ENCODE data around the gene FANCI.
"Not testable (repeated sequence)": the region's sequence is repeated elsewhere in the genome, so short reads cannot be mapped to it uniquely, and the experiment has no call there.

The FANCI gene

DNA sequence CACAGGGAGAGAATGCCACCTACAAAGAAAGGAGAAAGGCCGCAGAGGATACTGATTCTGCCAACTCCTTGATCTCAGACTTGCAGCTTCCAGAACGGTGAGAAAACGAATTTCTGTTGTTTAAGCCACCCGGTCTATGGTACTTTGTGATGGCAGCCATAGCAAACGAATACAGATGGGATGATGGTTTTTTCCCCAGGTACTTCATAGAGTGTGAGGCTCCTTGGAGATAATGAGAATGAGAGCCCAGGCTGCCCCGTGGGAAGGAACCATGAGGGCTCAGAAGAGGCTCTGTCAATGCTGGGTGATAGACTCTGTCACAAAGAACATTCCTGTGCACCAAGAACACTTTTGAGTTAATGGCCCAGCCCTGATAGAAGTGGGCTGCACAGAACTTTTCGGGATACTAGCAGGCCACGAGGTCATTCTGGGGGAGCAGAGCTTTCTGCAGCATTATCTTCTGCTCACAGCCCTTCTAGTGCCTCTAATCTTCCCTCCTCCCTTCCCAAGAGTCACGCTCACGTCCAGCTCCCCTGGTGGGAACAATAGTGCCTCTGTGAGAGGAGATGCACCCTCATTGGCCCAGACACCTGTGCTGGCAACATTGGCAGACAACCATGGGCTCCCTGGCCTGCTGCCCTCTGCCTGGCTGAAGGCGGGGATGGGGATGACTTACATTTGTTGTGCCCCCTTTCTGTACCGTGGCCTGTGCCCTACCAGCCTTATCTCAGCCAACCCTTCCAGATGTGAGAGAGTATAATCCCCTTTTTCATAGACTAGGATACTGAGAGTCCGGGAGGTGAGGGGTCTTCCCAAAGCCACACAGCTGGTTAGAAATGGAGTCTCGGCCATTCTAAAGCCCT lies 17.2 kb upstream of the FANCI start:
- DNase-seq: peak; percentile 63

DNA sequence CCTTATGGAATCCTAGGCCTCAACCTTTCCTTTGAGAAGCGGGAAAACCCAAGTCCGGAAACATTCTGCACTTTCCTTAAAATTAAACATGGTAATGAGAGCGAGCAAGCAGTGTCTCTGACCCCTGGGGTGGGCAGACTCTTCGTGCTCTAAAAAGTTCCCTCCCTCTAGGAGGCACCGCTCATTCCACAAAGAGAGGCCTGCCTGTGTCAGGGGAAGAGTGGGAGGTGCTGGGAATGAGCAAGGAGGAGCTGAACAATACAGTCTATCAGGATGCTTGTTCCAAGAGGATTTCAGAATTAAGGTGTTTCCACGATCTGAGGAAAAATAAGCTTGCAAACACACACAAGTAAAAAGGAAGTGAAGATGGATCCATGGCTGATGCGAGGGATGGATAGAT lies 16.4 kb upstream of the FANCI start:
- no peak for DNase-seq

DNA sequence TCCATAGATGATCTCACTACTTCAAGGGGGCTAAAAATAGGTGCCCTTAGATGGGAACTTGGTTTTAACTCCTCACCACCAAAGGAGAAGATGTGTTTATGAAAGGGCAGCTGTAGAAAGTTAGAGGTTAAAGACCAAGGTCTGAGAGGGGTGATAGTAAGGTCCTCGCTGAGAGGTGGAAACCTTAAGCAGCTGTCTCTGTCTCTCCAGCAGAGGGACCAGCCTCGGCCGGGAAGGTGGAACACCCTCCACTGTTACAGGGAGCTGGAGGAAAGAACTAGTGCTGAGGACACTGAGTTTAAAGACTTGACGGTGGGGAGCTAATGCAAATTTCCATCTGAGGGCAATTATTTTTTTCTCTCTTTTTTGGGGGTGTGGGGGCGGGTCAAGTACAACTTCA lies 13.5 kb upstream of the FANCI start:
- no peak for DNase-seq

DNA sequence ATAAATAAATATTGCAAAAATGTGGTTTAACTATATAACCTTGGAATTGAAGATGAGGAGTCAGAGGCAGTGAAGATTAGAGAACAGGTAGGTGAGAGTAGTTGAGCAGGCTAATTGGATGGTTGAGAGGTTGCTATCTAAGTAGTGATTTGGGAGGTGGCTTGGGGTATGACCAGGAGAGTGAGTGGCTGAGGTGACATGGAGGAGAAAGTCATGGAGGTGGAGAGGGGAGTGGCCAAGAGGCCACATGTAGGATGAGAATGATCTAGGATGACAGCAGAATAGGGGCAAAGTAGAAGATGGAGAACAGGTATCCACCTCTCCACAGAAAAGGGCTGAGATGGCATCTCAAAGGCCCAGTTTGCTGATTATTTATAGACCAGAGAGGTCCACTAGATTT lies 11.9 kb upstream of the FANCI start:
- DNase-seq: no peak

DNA sequence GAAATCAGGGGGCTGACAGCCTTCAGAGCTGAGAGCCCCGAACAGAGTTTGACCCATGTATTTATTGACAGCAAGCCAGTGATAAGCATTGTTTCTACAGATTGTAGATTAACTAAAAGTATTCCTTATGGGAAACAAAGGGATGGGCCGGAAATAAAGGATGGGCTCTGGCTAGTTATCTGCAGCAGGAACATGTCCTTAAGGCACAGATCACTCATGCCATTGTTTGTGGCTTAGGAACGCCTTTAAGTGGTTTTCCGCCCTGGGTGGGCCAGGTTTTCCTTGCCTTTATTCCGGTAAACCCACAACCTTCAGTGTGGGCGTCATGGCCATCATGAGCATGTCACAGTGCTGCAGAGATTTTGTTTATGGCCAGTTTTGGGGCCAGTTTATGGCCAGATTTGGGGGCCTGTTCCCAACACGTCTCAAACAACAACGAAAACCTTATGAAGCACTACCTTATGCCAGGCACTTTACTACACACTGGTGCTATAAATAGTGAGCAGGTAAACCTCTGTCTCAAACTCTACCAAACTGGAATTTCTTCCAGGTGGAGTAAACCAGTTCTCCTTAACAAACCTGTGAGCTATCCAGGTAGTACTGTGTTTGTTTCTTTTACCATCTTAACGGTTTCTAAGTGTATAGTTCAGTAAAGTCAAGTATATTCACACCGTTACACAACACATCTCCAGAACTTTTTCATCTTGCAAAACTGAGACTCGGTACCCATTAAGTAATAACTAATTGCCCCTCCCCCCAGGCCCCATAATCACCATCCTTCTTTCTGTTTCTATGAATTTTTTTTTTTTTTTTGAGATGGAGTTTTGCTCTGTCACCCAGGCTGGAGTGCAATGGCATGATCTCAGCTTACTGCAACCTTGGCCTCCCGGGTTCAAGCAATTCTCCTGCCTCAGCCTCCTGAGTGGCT lies 3.6 kb upstream of the FANCI start:
- DNase-seq: not testable (repeated sequence)

DNA sequence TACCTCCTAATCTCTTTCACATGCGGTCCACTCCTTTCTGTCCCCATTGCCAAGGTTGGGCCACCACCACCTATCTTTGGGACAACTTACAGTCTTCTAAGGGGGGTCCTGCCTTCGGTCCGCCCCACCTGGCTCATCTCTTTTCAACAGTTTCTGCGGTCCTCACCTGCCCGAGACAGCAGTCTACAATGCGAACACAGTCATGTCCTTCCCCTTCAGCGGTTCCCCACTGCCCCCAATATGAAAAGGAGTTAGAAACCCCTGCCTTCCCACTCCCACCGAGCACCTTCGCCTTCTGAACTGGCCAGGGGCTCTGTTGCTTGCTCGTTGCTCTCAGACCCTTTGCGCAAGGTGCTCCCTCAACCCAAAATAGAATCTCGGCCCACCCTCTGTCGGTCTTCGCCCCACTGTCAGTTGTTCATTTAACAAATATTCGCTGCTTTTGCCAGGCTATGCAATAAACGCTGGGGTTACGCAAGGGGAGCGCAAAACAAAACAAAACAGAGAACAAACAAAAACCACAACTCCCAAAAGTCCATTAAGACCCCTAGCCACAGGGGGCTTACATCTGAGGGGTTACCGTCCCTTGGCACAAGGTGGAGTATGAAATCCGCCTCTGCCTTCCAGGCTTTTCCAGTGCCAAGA lies 611 bp upstream of the FANCI start:
- no peak for DNase-seq

DNA sequence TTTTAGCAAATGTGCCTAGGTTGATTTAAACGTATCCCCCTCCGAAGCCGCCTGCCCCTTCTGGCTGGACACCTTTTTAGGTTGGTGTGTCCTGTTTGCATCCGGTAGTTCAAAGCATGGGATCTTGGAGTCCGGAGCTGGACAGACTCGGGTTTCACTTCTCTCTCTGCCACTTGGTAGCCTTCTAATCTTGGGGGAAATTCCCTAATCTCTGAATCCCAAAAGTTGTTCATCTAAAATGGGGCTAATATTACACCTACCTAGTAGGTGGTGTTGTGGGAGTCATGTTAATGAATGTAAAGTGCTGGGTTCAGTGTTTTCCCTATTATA lies 760 bp downstream of the FANCI start:
- DNase-seq: no peak

DNA sequence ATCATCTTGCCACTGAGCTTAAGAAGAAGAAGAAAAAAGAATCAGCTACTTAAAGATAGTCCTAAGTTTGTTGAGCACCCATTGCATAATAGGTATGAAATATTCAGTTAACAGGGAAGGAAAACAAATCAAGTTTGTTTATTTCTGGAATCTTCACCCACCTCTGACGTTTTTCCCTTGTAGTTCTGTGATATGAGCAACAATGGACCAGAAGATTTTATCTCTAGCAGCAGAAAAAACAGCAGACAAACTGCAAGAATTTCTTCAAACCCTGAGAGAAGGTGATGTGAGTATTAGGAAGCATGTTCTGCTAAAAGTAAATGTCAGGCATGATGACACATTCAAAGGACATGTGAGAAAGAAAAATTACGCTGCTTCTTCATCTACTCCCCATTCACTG lies 3.7 kb downstream of the FANCI start:
- no peak for DNase-seq

DNA sequence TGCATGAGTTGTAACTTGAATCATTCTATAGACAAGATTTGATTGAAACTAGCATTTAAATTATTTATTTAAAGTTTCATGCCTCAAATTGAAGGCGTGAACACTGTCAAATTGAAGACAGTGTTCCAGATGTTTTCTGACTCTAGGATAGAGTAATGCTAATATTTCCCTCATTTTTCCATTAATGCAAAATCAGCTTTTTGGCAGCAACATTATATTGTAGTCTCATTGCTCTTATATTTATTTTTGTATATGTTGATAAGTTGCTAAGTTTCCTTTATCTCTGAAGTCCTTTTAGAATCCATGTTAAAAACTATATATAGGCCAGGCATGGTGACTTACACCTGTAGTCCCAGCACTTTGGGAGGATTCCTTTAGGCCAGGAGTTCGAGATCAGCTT lies 4.8 kb downstream of the FANCI start:
- DNase-seq: no peak

DNA sequence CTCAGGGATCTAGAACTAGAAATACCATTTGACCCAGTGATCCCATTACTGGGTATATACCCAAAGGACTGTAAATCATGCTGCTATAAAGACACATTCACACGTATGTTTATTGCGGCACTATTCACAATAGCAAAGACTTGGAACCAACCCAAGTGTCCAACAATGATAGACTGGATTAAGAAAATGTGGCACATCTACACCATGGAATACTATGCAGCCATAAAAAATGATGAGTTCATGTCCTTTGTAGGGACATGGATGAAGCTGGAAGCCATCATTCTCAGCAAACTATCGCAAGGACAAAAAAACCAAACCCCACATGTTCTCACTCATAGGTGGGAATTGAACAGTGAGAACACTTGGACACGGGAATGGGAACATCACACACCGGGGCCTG lies 6.4 kb downstream of the FANCI start:
- DNase-seq: not testable (repeated sequence)

DNA sequence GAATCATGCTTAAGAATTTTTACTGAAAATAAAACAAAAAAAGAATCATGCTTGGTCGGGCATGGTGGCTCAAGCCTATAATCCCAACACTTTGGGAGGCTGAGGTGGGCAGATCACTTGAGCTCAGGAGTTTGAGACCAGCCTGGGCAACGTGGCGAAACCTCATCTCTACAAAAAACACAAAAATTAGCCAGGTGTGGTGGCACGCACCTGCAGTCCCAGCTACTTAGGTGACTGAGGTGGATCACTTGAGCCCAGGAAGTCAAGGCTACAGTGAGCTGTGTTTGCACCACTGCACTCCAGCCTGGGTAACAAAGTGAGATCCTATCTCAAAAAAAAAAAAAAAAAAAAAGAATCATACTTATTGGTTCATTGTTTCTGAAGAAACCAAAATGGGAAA lies 33.5 kb downstream of the FANCI start:
- DNase-seq: not testable (repeated sequence)

DNA sequence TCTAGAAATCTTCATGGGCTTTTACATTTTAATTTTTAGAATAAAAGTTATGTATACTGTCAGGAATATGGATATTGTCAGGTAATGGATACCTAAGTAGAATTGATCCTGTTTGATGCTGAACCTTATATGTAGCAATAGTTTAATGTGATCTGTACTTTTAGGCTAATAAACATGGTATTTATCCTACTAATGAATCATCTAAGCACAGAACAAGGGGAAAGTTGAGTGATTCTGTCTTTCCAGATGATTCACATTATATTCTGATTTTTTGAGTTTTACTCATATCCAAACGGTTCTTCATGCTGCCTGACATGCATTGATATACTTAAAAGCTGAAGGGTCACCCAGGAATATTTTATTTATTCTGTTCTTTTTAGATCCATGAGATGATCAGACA lies 34.5 kb downstream of the FANCI start:
- DNase-seq: no peak

DNA sequence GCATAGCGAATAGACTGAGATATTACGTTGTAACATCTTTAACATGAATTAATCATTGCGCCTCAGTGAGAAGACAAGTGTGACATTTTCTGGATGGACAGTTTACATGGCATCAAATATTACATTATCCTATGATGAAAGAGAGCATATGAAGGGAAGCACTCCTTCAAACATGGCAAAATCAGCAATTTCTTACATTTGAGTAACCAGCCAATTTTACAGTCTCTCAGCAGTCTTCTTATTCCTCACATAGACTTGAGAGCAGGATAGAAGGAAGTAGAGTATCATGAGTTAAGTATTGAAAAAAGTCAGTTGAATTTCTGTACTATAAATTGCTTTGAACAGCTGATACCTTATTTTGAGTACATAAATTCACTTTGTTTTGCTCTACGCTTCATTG lies 38.9 kb downstream of the FANCI start:
- no peak for DNase-seq

DNA sequence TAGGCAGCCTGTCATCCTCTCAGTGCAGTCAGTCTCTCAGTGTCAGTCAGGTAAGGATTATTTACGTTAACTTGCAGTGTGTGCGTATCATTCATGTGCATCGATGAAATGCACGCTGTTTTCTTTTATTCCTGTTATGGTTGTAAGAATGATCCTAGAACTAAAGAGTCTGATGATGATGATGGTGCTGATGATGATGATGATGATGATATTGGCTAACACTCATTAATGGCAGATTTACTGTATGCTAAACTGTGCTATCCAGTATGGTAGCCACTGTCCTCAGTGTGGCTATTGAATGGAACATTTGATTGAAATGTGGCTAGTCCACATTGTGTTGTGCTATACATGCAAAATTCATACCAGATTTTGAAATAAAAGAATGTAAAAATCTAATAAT lies 39.4 kb downstream of the FANCI start:
- DNase-seq: no peak

DNA sequence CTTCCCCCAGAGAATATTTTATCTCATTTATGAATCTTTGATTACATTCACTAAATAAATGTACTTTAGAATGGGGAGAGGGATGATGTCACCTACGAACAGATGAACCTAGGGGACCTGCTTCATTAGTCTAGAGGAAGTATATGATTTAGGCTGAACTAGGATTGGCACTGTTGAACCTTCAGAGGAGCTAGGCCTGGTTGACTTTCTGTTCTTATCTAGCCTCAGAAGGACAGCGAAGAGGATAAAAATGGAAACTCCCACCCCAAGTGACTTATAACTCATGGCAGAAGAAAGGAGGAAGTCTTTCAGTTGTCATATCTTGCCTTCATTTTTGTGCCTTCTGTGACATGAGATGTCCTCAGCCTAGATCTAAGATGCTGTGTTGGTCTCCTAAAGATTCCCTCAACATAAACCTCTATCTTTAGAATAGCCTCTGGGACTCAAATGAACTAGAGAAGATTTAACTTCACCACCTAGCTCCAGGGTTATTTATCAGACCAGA lies 48.2 kb downstream of the FANCI start:
- peak; percentile 34 for DNase-seq

DNA sequence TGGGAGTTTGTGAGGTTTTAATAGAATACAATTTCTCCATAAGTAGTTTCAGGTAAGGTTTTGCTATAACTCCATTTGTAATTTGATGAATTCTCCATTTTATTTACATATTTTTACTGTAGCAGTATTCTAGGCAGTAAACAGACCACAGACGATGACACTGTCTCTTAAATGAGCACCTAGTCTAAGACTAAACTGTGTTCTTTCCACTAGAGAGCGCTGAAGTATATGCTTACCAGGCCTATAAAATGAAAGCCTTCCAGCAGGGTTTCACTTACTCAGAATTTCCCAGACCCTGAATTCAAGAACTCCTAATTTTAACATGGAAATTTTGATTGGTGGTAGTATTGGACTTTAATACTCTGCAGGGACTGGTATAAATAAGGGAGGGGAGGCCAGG lies 49.2 kb downstream of the FANCI start:
- no peak for DNase-seq

DNA sequence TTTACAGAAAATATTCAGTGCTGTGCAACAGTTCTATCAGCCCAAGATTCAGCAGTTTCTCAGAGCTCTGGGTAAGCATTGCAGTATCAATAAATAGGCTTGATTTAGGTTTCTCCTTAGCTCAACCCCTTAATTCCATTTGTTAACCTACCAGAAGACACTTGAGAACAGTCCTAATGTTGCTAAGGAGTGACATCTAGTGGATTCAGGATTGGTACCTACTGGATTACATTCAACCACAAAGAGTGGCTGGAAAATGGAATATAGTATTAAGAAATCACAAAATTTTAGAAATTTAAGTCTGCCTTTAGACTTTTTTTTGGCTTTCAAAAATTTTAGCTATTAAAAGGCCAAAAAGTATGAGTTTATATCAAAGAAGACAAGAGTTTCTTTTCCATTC lies 56.1 kb downstream of the FANCI start:
- DNase-seq: no peak

DNA sequence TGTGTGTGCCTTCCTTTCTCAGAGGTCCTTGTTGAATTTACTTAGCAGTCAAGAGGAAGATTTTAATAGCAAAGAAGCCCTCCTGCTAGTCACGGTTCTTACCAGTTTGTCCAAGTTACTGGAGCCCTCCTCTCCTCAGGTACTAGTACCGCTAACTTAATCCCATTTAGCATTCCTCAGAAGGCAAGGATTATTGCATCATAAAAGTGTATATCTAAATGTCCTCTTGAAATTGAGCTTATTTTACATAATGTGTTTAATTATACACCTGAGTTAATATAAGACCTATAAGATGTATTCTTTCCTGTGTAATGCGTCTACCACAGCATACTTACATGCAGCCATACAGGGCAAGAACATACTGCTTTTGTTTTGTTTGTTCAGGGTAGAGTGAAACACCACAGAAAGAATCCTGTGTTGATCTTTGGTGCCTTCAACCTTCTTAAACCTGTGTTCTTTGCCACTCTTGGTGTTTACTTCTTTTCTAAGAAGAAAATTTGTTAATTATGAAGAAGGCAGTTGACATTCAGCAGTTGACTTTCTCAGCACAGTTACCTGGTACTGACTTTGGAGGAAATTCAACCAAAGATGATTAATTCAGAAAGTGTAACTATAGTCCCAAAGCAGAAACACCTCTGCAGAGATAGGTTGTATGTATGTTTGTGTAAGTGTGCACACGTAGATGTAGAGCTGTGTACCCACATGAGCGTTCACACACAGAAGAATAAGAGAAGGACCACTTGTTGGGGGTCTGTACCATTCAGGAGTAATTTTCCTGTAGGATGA lies 57.7 kb downstream of the FANCI start:
- DNase-seq: no peak

DNA sequence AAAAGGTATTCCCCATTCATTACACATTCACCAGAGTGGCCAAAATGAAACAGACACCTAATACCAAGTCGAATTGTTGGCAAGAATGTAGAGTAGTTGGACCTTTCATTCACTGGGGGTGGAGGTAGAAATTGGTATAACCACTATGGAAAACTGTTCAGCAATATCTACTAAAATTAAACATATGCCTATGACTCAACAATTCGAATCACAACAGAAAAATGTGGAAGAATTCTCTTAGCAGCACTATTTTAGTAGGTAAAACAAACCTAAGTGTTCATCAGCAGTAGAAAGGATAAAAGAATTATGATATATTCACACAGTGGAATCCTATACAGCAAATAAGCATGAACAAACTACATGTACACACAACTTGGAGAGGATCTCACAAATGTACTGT lies 60.2 kb downstream of the FANCI start:
- DNase-seq: no peak

DNA sequence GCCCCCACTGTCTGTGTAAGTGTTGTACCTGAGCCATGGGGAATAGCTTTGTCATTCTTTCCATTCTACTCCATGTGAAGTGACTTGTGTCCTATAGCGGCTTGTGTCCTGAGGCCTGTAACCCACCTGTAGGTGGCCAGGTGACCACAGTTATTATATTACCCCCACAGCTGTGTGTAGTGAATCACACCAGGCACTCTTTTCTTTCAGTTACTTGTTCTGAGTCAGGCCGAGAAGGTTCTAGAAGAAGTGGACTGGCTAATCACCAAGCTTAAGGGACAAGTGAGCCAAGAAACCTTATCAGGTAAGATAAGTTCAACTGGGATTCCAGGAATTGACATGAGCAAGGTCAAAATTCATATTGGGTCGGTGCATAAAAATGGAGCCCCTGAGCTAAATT lies 61.6 kb downstream of the FANCI start:
- no peak for DNase-seq

DNA sequence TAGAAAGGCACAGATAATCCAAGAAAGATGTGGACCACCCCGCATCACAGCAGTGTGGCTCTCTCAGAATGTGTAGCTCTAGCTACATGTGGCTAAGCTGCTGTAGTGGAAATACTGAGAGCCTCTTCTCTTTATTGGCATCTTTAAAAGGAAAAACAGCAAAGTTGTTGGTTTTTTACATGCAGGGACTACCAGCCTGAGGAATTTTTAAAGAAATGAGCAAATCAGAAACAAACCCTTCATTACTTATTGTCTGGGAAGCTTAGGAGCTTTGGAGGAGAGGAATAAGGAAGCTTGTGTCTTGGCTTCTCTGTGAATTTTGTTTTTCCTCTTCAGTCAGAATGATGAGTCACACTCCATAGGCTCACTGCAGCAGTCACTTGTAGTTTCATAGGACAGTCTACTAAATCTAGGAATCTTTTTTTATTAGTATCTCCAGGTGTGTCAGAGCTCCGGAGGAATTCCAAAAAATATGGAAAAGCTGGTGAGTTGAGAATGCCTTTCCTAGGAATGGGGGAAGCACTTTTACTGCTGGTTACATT lies 63.3 kb downstream of the FANCI start:
- DNase-seq: no peak

DNA sequence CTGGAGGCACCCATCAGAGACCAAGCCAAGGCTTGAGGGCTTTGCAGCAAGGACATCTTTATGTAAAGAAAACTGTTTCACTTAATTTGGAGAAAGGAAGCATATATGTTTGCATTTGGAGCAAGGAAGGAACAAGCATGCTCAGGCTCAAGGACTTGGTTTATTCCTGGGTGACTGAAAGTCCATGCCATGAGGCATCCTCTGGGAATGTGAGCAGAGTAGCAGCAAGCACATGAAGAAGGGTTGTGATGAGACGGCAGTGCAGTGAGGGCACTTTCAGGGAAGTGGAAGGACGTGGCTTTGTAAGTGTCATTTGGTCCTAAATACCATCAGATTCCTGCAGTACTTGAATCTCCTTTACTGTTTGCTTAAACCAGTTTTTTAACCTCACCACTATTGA lies 64.0 kb downstream of the FANCI start:
- DNase-seq: no peak

Data from hematopoietic multipotent progenitor cell treated with erythropoietin and hydrocortisone succinate and interleukin-3 and kit ligand, for 4 days (in vitro differentiated cells).